ENCODE measurements around the gene LCAT.
"Not testable (repeated sequence)": the region's sequence is repeated elsewhere in the genome, so short reads cannot be mapped to it uniquely, and the experiment has no call there.

Gene LCAT

GRCh38 chr16:67946966-67947558 is 3.1 kb upstream of the LCAT start:
- DNase-seq = no peak

- DNase-seq = no peak
Observed at GRCh38 chr16:67946128-67946569, 2.2 kb upstream of the LCAT start.

- no peak for DNase-seq
Observed at GRCh38 chr16:67945392-67945933, 1.5 kb upstream of the LCAT start.

- no peak for DNase-seq
Observed at GRCh38 chr16:67944690-67945391, 921 bp upstream of the LCAT start.

GRCh38 chr16:67943256-67943618 is 683 bp downstream of the LCAT start:
- no peak for DNase-seq

GRCh38 chr16:67942510-67943255 is 1.2 kb downstream of the LCAT start:
- no peak for DNase-seq

DNA sequence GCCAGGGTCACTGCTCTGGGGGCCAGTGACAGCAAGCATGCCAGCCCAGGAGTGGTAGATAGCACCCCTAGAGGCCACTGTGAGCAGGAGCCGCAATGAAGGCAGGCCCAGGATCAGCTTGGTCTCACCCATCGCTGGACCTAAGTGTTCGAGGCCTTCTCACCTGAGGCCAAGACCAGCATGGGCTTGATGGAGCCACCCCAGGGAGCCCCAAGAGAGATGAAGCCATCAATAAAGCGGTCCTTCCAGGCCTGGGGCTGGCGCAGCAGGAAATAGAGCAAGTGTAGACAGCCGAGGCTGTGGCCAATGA is 1.8 kb downstream of the LCAT start:
- no peak for DNase-seq

GRCh38 chr16:67941469-67942199 is 2.3 kb downstream of the LCAT start:
- DNase-seq = no peak

DNA sequence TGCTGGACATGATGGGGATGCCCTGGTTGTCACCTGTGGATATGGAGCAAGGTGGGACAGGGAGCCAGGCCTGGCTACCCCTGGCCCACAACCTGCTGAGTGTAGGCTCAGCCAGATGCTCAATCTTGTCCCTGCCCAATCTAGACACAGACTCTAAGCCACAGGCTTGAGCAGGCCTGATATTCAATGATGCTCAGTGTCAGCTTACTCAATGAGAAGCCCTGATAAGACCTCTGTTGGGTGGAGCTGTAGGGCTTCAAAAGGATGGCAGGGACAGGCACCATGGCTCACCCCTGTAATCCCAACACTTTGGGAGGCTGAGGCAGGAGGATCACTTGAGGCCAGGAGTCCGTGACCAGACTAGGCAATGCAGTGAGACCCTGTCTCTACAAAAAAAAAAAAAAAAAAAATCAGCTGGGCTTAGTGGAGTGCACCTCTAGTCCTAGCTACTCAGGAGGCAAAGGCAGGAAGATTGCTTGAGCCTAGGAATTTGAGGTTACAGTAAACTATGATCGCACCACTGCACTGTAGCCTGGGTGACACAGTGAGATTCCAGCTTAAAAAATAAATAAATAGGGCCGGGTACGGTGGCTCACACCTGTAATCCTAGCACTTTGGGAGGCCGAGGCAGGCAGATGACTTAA is 3.4 kb downstream of the LCAT start:
- no peak for DNase-seq

- DNase-seq = no peak
Observed at GRCh38 chr16:67939507-67940445, 4.1 kb downstream of the LCAT start.

DNA sequence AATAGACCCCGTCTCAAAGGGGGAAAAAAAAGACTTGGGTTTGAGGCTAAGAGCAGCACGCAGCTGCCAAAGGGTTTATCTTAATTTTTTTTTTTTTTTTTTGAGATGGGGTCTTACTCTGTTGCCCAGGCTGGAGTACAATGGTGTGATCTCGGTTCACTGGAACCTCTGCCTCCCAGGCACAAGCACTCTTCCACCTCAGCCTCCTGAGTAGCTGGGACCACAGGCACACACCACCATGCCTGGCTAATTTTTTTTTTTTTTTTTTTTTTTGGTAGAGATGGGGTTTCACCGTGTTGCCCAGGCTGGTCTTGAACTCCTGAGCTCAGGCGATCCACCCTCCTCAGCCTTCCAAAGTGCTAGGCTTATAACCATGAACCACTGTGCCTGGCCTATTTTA is 6.2 kb downstream of the LCAT start:
- DNase-seq = not testable (repeated sequence)

- DNase-seq = no peak
Observed at GRCh38 chr16:67936880-67937605, 6.9 kb downstream of the LCAT start.

- no peak for DNase-seq
Observed at GRCh38 chr16:67936124-67936879, 7.6 kb downstream of the LCAT start, which contains the start of gene PSMB10. PSMB10 (minus strand) TSS chr16:67936850; CDS start chr16:67936749, 101 bp downstream.

DNA sequence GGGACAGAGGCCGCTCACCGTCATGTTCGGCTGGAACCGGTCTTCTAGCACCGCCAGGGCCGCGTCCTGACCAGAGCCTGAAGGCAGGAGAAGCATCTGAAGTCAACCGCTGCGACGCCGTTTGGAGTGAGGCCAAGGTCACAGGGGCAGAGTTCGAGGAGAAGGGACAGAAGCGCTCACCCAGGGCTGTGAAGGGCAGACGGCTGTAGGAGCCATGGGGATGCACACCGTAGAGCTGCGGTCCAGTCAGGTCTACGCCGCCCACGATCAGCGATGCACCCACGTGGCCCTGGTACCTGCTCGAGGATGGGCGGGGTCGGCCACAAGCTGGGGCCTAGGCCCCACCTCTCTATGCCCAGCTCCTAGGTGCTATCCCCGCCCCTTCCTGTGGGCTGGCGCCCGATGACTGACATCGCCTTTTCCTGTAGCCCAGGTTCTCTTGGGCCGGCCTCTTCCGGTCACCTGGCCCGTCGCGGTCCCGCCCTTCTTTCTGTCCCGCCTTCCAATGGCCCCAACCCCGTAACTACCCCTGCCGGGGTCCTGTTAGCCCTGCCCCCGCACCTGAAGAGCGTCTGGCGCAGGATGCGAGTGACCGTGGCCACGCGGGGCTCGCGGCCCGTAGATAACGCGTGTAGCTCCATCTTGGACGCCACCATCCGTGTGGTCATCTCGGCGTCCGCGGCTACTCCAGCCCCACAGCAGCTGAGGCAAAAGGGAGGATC is 8.4 kb downstream of the LCAT start:
- peak; percentile 56 for DNase-seq

DNA sequence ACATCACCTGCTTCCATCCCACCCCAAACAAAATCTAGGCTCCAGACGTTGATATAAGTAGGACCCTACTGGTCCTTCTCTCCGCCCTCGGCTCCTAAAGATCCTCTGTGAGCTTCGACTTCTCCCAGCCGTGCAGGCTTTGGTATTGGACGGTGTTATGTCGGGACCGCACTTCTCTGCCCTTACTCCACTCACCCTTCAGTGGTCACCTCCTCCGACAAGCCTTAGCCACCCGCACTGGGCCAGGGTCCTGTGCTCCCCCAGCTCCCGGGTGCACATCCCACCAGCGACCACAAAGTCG is 8.9 kb downstream of the LCAT start:
- DNase-seq = no peak

DNA sequence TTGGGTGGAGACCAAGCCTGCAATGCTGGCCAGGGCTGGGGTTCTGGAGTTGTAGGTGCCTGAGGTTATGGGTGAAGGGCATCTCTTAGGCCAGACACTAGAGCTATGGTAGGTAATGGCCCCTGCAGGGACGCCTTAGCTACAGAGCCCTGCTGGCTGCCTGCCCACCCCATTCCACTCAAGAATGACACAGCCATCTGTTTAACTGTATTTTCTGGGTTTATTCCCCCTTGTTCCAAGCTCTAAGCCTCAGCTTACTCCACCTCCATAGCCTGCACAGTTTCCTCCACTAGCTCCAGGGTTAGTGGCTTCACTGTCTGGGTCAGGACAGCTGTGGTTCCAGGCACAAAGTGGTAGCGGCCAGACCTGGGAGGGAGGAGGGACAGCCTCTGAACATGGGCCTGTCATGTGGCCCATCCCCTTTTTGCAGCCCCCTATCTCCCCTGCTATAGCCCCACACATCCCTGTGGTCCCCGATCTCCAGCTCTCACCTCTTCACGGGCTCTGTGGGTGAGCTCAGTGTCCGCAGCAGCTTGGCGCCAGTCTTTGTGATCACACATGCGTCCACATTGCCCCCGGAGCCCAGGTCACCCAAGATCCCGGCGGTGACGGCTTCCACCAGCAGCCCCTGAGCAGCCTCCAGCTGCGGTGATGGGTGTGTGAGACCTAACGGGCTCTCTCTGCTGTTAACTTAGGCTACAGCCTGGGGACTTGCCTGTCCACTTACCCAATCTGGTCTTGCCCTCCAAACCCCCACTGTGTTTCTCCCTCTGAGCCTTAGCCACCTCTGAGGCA is 9.4 kb downstream of the LCAT start:
- no peak for DNase-seq

- no peak for DNase-seq
Observed at GRCh38 chr16:67933805-67934204, 10.1 kb downstream of the LCAT start.

GRCh38 chr16:67932462-67932840 is 11.5 kb downstream of the LCAT start:
- no peak for DNase-seq

Data from NCI-H1048 (cell line).